HCT116 (cell line): ENCODE results near the gene HPN. TPM values are rescaled to one million over a fixed set of nuclear protein-coding genes. Genes with fewer than 3 reads are reported as not detected.

Experiments used
- ATAC-seq: fragments of 200-7000 bp; cut with Tn5 transposase; 2 replicates; pipeline ENCODE4 v1.9.1; 2020; ENCODE audit warnings: mild to moderate bottlenecking, moderate library complexity
- BruUV-seq: library from RNA; stranded (reverse); fragments of 400-500 nt; replicated peaks from 2 replicates; lab custom pipeline; 2021; lab: Mats Ljungman, UMichigan
- CTCF ChIA-PET: fragments of 300-600 bp; sonication (Branson Sonifier 250); formaldehyde crosslinking; loops from one replicate; lab custom pipeline; 2021; ENCODE audit warnings: antibody characterized with exemption; lab: Charles Lee
- POLR2A ChIA-PET: fragments of 300-600, 350-600 bp; sonication (Branson Sonifier 250); formaldehyde crosslinking; loops from one replicate; lab custom pipeline; 2021; ENCODE audit warnings: antibody characterized with exemption; lab: Charles Lee
- RAD21 ChIA-PET, 2 experiments: fragments of 300-600 bp; sonication (Branson Sonifier 250); formaldehyde crosslinking; loops; one replicate each; lab custom pipeline; 2023; ENCODE audit warnings: low total read pairs in 2 of 2; ENCODE audit not compliant: uncharacterized antibody in 2 of 2, unreplicated experiment in 2 of 2, low non-redundant PET in 1 of 2; lab: Charles Lee
- DNase-seq: peaks from one replicate; pipeline ENCODE4 v3.0.0-alpha.2; 2010; ENCODE audit warnings: low read depth, low spot score
- H2AFZ ChIP-seq: fragments of 200-600 bp; shearing (Covaris generic), sonication (generic); 2 replicates; pipeline ENCODE4 v1.6.1; 2017; ENCODE audit warnings: low read depth, mixed run types, mixed read lengths, antibody characterized with exemption, low read length; ENCODE audit not compliant: poor library complexity, severe bottlenecking
- H3K27ac ChIP-seq: 2 replicates; pipeline ENCODE4 v1.5.1; 2012; ENCODE audit warnings: low read depth, low read length
- H3K27me3 ChIP-seq: fragments of 200-600 bp; sonication (generic); 2 replicates; pipeline ENCODE4 v1.6.1; 2016; ENCODE audit warnings: mixed run types, low read length, mixed read lengths; ENCODE audit not compliant: insufficient read depth
- H3K36me3 ChIP-seq, 2 experiments: fragments of 200-500 bp in 1 of 2; fragments of 200-600 bp in 1 of 2; sonication (Bioruptor generic) in 1 of 2; sonication (generic) in 1 of 2; 2 replicates each; pipeline versions ENCODE4 v1.5.1 to v1.6.1; 2014 to 2016; ENCODE audit warnings: low read length in 2 of 2, inconsistent platforms in 1 of 2, mixed read lengths in 1 of 2, mixed run types in 1 of 2; ENCODE audit not compliant: insufficient read depth in 2 of 2, control insufficient read depth in 1 of 2
- H3K4me1 ChIP-seq, 2 experiments: fragments of 200-600 bp in 1 of 2; sonication (generic) in 1 of 2; 2 replicates each; pipeline versions ENCODE4 v1.5.1 to v1.6.1; 2012 to 2017; ENCODE audit warnings: low read length in 2 of 2, inconsistent platforms in 1 of 2, mild to moderate bottlenecking in 1 of 2, mixed read lengths in 1 of 2, mixed run types in 1 of 2, moderate library complexity in 1 of 2; ENCODE audit not compliant: insufficient read depth in 2 of 2, control insufficient read depth in 1 of 2
- H3K4me2 ChIP-seq: fragments of 200-600 bp; sonication (generic); 2 replicates; pipeline ENCODE4 v1.6.1; 2017; ENCODE audit warnings: mixed run types, low read length, mixed read lengths
- H3K4me3 ChIP-seq, 2 experiments: fragments of 200-600 bp in 1 of 2; sonication (generic) in 1 of 2; replicated peaks in 1 of 2; 2 replicates each; pipeline ENCODE4 v1.5.1; 2011 to 2016; ENCODE audit warnings: low read length in 2 of 2, control low read depth in 1 of 2, low read depth in 1 of 2, mild to moderate bottlenecking in 1 of 2, mixed read lengths in 1 of 2, mixed run types in 1 of 2
- H3K79me2 ChIP-seq: fragments of 200-600 bp; sonication (generic); 2 replicates; pipeline ENCODE4 v1.6.1; 2017; ENCODE audit warnings: mild to moderate bottlenecking, mixed run types, low read length, moderate library complexity, mixed read lengths; ENCODE audit not compliant: insufficient read depth
- H3K9ac ChIP-seq: fragments of 200-600 bp; sonication (generic); 2 replicates; pipeline ENCODE4 v1.6.1; 2016; ENCODE audit warnings: low read length, mixed read lengths
- H3K9me2 ChIP-seq: fragments of 200-600 bp; sonication (generic), shearing (Covaris generic); 2 replicates; pipeline ENCODE4 v1.6.1; 2017; ENCODE audit warnings: mixed run types, mild to moderate bottlenecking, moderate library complexity; ENCODE audit not compliant: insufficient read depth
- H3K9me3 ChIP-seq, 2 experiments: fragments of 200-500 bp in 1 of 2; fragments of 200-600 bp in 1 of 2; sonication (Bioruptor generic) in 1 of 2; sonication (generic) in 1 of 2; 2 replicates each; pipeline ENCODE4 v1.6.1; 2014 to 2017; ENCODE audit warnings: low read length in 2 of 2, mixed read lengths in 2 of 2, inconsistent platforms in 1 of 2, low read depth in 1 of 2, mild to moderate bottlenecking in 1 of 2, mixed run types in 1 of 2, moderate library complexity in 1 of 2; ENCODE audit not compliant: control insufficient read depth in 1 of 2, insufficient read depth in 1 of 2
- H4K20me1 ChIP-seq: fragments of 200-600 bp; sonication (generic), shearing (Covaris generic); 2 replicates; pipeline ENCODE4 v1.6.1; 2017; ENCODE audit warnings: mixed run types, mild to moderate bottlenecking, moderate library complexity; ENCODE audit not compliant: insufficient read depth
- FOSL1 ChIP-seq: IDR thresholded peaks from 2 replicates; pipeline ENCODE4 v1.6.1; 2012; ENCODE audit warnings: low read depth
- RAD21 ChIP-seq: IDR thresholded peaks from 2 replicates; pipeline ENCODE4 v1.6.1; 2012; ENCODE audit warnings: low read depth, mild to moderate bottlenecking
- SRF ChIP-seq: IDR thresholded peaks from 2 replicates; pipeline ENCODE4 v1.6.1; 2012; ENCODE audit warnings: low read depth
- TCF7L2 ChIP-seq: IDR thresholded peaks from 2 replicates; pipeline ENCODE4 v1.7.0; 2011; ENCODE audit warnings: borderline replicate concordance, inconsistent platforms; ENCODE audit not compliant: insufficient read depth, insufficient read length; ENCODE audit errors: extremely low read depth
- intact Hi-C: fragments of 100-400 bp; cut with micrococcal nuclease; formaldehyde crosslinking; loops from 2 replicates; pipeline ENCODE4 v1.10.0; 2022
- total RNA-seq: library from RNA; stranded (reverse); gene quantifications from one replicate; pipeline ENCODE4 v1.2.1, GENCODE V29; 2021; ENCODE audit not compliant: unreplicated experiment
- TF ChIP-seq, protein P1 (sequence below), 3 experiments: fragments of 200-600 bp in 1 of 3; sonication (generic) in 1 of 3; IDR thresholded peaks in 2 of 3; conservative IDR thresholded peaks in 1 of 3; 2 replicates each; pipeline ENCODE4 v1.5.1; 2012 to 2017; ENCODE audit warnings: low read depth in 2 of 3, low read length in 2 of 3, antibody characterized with exemption in 1 of 3, borderline replicate concordance in 1 of 3, control low read depth in 1 of 3, mild to moderate bottlenecking in 1 of 3, mixed read lengths in 1 of 3, mixed run types in 1 of 3, moderate library complexity in 1 of 3; ENCODE audit not compliant: insufficient read depth in 1 of 3

HPN gene
- total RNA-seq, 1 experiment from 2014 or later, result 0.32 TPM

DNA sequence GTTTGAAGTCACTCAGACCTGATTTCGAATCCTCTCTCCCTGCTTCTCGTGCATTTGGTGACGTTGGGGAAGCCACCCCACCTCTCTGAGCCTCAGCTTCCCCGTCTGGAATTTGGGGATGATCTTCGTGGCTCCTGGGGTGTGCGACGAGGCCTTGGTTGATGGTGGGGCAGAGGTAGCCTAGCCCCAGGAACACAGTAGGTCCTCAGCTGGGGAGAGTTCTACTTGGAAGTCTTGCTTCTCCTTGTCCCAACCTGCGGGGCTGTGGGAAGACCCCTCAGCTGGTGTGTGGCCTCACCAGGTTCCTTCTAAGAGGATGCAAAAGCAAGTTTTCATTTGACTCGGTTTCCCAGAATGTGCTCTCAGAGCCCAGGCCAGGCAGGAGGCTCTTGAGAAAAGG lies 13.1 kb downstream of the HPN start:
- no TSS peak for BruUV-seq
- Histone ChIP-seq H3K9me2 (no peaks in the 10 kb centered on the region), H3K36me3 (no peaks in the 10 kb centered on the region), H3K4me2 (no peak overlapping the region), H3K27ac (no peak overlapping the region), H3K79me2 (no peaks in the 10 kb centered on the region), H3K9me3 (no peaks in the 10 kb centered on the region), H2AFZ (no peak overlapping the region), H4K20me1 (no peaks in the 10 kb centered on the region), H3K4me1 (peaks cover 0 to 8% of the 10 kb centered on the region in 2 experiments; a peak in 2 of 4 replicates), H3K27me3 (no peaks in the 10 kb centered on the region), H3K9ac (no peak overlapping the region), H3K4me3 (no peak overlapping the region)
- ChIA-PET POLR2A (interaction anchor here (1.7 kb wide), 1 partner anchor 12 kb away, joined by 5 read pairs; no protein-coding TSS in a partner anchor), RAD21 (no interaction called here), CTCF (interaction anchor here (1.6 to 3.3 kb wide), 4 partner anchors 11 to 87 kb away, joined by 3 to 25 read pairs (median 20); no protein-coding TSS in a partner anchor)
- no peak for ATAC-seq
- TF ChIP-seq TCF7L2 (no peak), FOSL1 (no peak)
- intact Hi-C loops, result no loop called here
- DNase-seq, result no peak

DNA sequence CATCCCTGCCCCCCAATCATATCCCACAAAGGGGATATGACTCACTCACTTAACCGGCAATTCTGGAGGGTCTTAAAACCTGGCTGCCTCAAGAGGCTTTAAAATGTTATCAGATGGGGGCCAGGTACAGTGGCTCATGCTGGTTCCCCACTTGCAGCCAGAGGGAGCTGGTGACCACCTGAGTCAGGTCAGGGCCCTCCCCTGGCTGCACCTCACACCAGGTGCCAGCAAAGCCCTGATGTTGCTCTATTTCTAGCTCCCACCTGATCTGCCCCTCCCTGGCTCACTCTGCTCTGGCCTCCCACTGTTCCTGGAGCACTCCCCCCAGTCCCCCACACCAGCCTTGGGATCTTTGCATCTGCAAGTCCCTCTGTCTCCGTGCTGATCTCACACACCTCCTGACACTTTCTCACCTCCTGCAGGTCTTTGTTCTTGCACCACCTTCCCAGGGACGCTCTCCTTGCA lies 14.2 kb downstream of the HPN start:
- no peak overlapping the region for H3K9ac ChIP-seq
- DNase-seq, result no peak
- no peak overlapping the region for H3K4me2 ChIP-seq
- no peaks in the 10 kb centered on the region for H3K36me3 ChIP-seq
- peaks cover 0 to 8% of the 10 kb centered on the region in 2 experiments; a peak in 2 of 4 replicates for H3K4me1 ChIP-seq
- intact Hi-C loops, result no loop called here
- no peaks in the 10 kb centered on the region for H3K27me3 ChIP-seq
- POLR2A ChIA-PET, result interaction anchor here (0.7 to 1.7 kb wide), 3 partner anchors 11 to 501 kb away, joined by 3 to 5 read pairs (median 5); no protein-coding TSS in a partner anchor
- CTCF ChIA-PET, result interaction anchor here (0.6 to 3.3 kb wide), 11 partner anchors 9 to 98 kb away, joined by 3 to 25 read pairs (median 5); partner anchors contain the start of gene FXYD5
- peak; percentile 99 for ATAC-seq
- no peak overlapping the region for H3K4me3 ChIP-seq
- BruUV-seq, result no TSS peak
- H3K79me2 ChIP-seq, result no peaks in the 10 kb centered on the region
- no peaks in the 10 kb centered on the region for H4K20me1 ChIP-seq
- no peaks in the 10 kb centered on the region for H3K9me2 ChIP-seq
- no peak overlapping the region for H3K27ac ChIP-seq
- RAD21 ChIA-PET, result no interaction called here
- no peak overlapping the region for H2AFZ ChIP-seq
- H3K9me3 ChIP-seq, result no peaks in the 10 kb centered on the region
- TF ChIP-seq SRF (no peak), RAD21 (peak; percentile 70)
- TF ChIP-seq, protein P1, sequence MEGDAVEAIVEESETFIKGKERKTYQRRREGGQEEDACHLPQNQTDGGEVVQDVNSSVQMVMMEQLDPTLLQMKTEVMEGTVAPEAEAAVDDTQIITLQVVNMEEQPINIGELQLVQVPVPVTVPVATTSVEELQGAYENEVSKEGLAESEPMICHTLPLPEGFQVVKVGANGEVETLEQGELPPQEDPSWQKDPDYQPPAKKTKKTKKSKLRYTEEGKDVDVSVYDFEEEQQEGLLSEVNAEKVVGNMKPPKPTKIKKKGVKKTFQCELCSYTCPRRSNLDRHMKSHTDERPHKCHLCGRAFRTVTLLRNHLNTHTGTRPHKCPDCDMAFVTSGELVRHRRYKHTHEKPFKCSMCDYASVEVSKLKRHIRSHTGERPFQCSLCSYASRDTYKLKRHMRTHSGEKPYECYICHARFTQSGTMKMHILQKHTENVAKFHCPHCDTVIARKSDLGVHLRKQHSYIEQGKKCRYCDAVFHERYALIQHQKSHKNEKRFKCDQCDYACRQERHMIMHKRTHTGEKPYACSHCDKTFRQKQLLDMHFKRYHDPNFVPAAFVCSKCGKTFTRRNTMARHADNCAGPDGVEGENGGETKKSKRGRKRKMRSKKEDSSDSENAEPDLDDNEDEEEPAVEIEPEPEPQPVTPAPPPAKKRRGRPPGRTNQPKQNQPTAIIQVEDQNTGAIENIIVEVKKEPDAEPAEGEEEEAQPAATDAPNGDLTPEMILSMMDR (IDR thresholded peaks at IDR 0.05 in 2 of 3, conservative IDR thresholded peaks at IDR 0.05 in 1 of 3; ENCODE audit: borderline replicate concordance in 1 of 3, insufficient read depth in 1 of 3, low read depth in 2 of 3, low read length in 2 of 3), result peak; percentile 69 to 88 (median 71)
